GM03348 (cell line): ENCODE data around the gene CLEC3B.
"Not testable (repeated sequence)": the region's sequence is repeated elsewhere in the genome, so short reads cannot be mapped to it uniquely, and the experiment has no call there.

ENCODE experiments used
- DNase-seq: peaks from one replicate; pipeline ENCODE4 v3.0.0; 2012; ENCODE audit warnings: low spot score

The CLEC3B gene

GRCh38 chr3:45026038-45026437 is at the start of gene CLEC3B:
Gene CLEC3B, plus strand, starts transcription at chr3:45026303. Its CDS starts 60 bp downstream, at chr3:45026363.
- peak; percentile 76 for DNase-seq

- DNase-seq: no peak
Measured at GRCh38 chr3:44981220-44981619, 44.9 kb upstream of the CLEC3B start.

- DNase-seq: no peak
Measured at GRCh38 chr3:44981751-44982150, 44.4 kb upstream of the CLEC3B start.

- no peak for DNase-seq
Measured at GRCh38 chr3:44982817-44983216, 43.3 kb upstream of the CLEC3B start.

- peak; percentile 27 for DNase-seq
Measured at GRCh38 chr3:44983484-44983941, 42.6 kb upstream of the CLEC3B start.

GRCh38 chr3:44984335-44984734 is 41.8 kb upstream of the CLEC3B start:
- no peak for DNase-seq

- not testable (repeated sequence) for DNase-seq
Measured at GRCh38 chr3:44986330-44986729, 39.8 kb upstream of the CLEC3B start.

- no peak for DNase-seq
Measured at GRCh38 chr3:44987332-44987731, 38.8 kb upstream of the CLEC3B start.

GRCh38 chr3:44988073-44988472 is 38.0 kb upstream of the CLEC3B start:
- peak; percentile 30 for DNase-seq

GRCh38 chr3:44989141-44989540 is 37.0 kb upstream of the CLEC3B start:
- no peak for DNase-seq

- peak; percentile 49 for DNase-seq
Measured at GRCh38 chr3:44989636-44990373, 36.3 kb upstream of the CLEC3B start.

- DNase-seq: no peak
Measured at GRCh38 chr3:44991326-44991725, 34.8 kb upstream of the CLEC3B start.

GRCh38 chr3:44992555-44993470 is 33.3 kb upstream of the CLEC3B start:
- DNase-seq: peak; percentile 27

GRCh38 chr3:44993471-44994205 is 32.5 kb upstream of the CLEC3B start:
- DNase-seq: peak; percentile 69

GRCh38 chr3:44995142-44995770 is 30.8 kb upstream of the CLEC3B start:
- DNase-seq: peak; percentile 54

- no peak for DNase-seq
Measured at GRCh38 chr3:44996556-44996969, 29.5 kb upstream of the CLEC3B start.

GRCh38 chr3:44999782-45000181 is 26.3 kb upstream of the CLEC3B start:
- DNase-seq: no peak

GRCh38 chr3:45000823-45001222 is 25.3 kb upstream of the CLEC3B start:
- DNase-seq: no peak

- no peak for DNase-seq
Measured at GRCh38 chr3:45001738-45002137, 24.4 kb upstream of the CLEC3B start.

- DNase-seq: no peak
Measured at GRCh38 chr3:45002139-45002660, 23.9 kb upstream of the CLEC3B start.

- DNase-seq: no peak
Measured at GRCh38 chr3:45002720-45003119, 23.4 kb upstream of the CLEC3B start.

- DNase-seq: no peak
Measured at GRCh38 chr3:45003406-45003805, 22.7 kb upstream of the CLEC3B start.
